Endothelial cell (in vitro differentiated cells): Measurements from ENCODE around the gene MDM4. TPM values are rescaled to one million over a fixed set of nuclear protein-coding genes. Genes with fewer than 3 reads are reported as not detected.

Experiments
- DNase-seq: peaks from one replicate; pipeline ENCODE4 v3.0.0; 2021; ENCODE audit warnings: low spot score
- H3K27ac Mint-ChIP-seq: one replicate; pipeline ENCODE4 v1.8.0; 2021; ENCODE audit warnings: mixed read lengths, inconsistent platforms; ENCODE audit not compliant: unreplicated experiment
- H3K27me3 Mint-ChIP-seq: one replicate; pipeline ENCODE4 v1.8.0; 2021; ENCODE audit warnings: mild to moderate bottlenecking, moderate library complexity, mixed read lengths, inconsistent platforms; ENCODE audit not compliant: unreplicated experiment
- H3K36me3 Mint-ChIP-seq: one replicate; pipeline ENCODE4 v1.8.0; 2021; ENCODE audit warnings: mild to moderate bottlenecking, low read depth, mixed read lengths, inconsistent platforms; ENCODE audit not compliant: unreplicated experiment
- H3K4me1 Mint-ChIP-seq: one replicate; pipeline ENCODE4 v1.8.0; 2021; ENCODE audit warnings: mild to moderate bottlenecking, mixed read lengths, inconsistent platforms; ENCODE audit not compliant: unreplicated experiment
- H3K4me3 Mint-ChIP-seq: one replicate; pipeline ENCODE4 v1.8.0; 2021; ENCODE audit warnings: mild to moderate bottlenecking, mixed read lengths, inconsistent platforms; ENCODE audit not compliant: unreplicated experiment
- H3K9me3 Mint-ChIP-seq: one replicate; pipeline ENCODE4 v1.8.0; 2021; ENCODE audit warnings: mixed read lengths, inconsistent platforms; ENCODE audit not compliant: unreplicated experiment
- total RNA-seq: library from RNA; stranded (reverse); fragmentation: NEBNext Ultra II Directional; extraction: Animal tissue kit (Norgen Biotek cat#: 25700); gene quantifications from one replicate; pipeline ENCODE4 v1.2.1, GENCODE V29; 2021; ENCODE audit not compliant: unreplicated experiment
- TF ChIP-seq, protein P1 (sequence below): fragments of 200-600 bp; sonication (generic); IDR thresholded peaks from one replicate; pipeline ENCODE4 v1.5.0; 2021; ENCODE audit warnings: antibody characterized with exemption; ENCODE audit not compliant: unreplicated experiment

The MDM4 gene
- total RNA-seq, 1 donor from 2014 or later = 57.8 TPM

DNA sequence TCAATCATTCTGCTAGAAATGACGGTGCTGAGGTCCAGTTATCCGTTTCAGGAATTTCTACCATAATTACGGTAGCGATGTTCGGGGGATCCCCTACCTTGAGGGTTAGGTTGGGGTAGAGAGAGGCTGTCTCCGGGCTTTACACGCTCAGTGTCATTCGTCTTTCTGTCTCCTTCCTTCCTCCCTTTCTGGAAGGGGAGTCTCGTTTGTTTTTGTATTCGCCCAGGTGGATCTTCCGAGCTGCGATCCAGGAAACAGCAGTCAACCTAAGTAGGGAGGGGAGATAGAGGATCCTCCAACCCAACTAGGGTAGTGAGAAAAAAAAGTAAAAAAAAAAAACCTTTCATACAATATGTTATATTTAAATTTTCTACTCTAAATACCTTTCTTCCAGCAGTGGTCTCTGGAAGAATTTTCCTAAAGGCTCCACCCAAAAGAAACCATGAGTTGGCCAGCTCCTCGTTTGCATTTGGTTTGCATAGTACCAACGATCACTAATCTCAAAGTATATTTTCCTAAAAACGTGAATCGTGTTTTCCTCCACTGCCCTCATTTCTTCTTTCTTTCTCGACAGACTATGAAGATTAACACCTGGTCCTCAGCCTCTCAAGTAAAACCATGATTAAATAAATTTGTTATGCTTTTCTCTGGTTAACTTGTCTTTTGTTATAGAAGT lies 21.0 kb upstream of the MDM4 start:
- peaks cover 9% of the 10 kb centered on the region for H3K27me3 Mint-ChIP-seq
- H3K9me3 Mint-ChIP-seq = no peaks in the 10 kb centered on the region
- DNase-seq = no peak
- peaks cover 30% of the 10 kb centered on the region for H3K36me3 Mint-ChIP-seq
- H3K4me3 Mint-ChIP-seq = peak overlapping the region; percentile 93
- TF ChIP-seq, protein P1, sequence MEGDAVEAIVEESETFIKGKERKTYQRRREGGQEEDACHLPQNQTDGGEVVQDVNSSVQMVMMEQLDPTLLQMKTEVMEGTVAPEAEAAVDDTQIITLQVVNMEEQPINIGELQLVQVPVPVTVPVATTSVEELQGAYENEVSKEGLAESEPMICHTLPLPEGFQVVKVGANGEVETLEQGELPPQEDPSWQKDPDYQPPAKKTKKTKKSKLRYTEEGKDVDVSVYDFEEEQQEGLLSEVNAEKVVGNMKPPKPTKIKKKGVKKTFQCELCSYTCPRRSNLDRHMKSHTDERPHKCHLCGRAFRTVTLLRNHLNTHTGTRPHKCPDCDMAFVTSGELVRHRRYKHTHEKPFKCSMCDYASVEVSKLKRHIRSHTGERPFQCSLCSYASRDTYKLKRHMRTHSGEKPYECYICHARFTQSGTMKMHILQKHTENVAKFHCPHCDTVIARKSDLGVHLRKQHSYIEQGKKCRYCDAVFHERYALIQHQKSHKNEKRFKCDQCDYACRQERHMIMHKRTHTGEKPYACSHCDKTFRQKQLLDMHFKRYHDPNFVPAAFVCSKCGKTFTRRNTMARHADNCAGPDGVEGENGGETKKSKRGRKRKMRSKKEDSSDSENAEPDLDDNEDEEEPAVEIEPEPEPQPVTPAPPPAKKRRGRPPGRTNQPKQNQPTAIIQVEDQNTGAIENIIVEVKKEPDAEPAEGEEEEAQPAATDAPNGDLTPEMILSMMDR = no peak
- peak overlapping the region; percentile 88 for H3K27ac Mint-ChIP-seq
- peaks cover 66% of the 10 kb centered on the region for H3K4me1 Mint-ChIP-seq

DNA sequence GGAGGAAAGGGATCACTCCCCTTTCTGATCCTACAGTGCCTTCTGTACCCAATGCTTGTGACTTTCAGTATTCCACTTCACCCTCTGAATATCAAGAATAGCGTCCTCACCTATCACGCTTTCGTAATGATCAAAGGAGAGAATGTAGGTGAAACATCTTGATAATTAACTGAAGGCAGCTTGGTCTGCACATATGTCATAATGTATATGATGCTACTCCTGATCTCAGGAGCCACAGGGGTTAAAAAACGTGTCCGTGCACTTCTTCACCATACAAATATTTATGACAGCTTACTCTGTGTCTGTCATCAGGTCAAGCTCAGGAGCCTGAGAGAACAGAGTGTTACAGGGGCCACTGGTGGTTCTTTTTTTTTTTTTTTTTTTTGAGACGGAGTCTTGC lies 20.4 kb upstream of the MDM4 start:
- TF ChIP-seq, protein P1 = no peak
- Mint-ChIP-seq H3K4me3 (peak overlapping the region; percentile 93), H3K9me3 (no peaks in the 10 kb centered on the region), H3K4me1 (peaks cover 60% of the 10 kb centered on the region), H3K36me3 (peaks cover 24% of the 10 kb centered on the region), H3K27ac (peak overlapping the region; percentile 25), H3K27me3 (peaks cover 9% of the 10 kb centered on the region)
- DNase-seq = no peak

DNA sequence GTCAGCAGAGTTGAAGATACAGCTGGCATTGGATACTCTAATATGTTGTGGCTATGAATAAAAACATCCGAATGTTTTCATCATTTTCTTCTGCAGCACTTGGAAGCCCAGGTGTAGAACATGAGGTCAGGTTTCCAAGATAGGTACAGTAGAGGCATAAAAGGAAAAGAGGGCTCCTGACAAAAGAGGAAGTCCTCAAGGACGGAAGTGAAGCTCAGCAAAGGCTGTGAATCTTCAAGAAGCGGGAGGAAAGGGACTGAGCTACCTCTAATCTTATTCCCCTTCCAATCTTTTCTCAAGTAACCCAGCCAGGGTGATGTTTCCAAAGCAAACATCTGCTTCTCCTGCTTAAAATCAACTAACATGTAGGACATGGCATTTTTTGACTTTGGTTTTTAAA lies 17.2 kb upstream of the MDM4 start:
- Mint-ChIP-seq H3K4me1 (peaks cover 66% of the 10 kb centered on the region), H3K27ac (no peak overlapping the region), H3K9me3 (no peaks in the 10 kb centered on the region), H3K36me3 (peaks cover 6% of the 10 kb centered on the region), H3K4me3 (no peak overlapping the region), H3K27me3 (peaks cover 4% of the 10 kb centered on the region)
- TF ChIP-seq, protein P1 = no peak
- DNase-seq = no peak

DNA sequence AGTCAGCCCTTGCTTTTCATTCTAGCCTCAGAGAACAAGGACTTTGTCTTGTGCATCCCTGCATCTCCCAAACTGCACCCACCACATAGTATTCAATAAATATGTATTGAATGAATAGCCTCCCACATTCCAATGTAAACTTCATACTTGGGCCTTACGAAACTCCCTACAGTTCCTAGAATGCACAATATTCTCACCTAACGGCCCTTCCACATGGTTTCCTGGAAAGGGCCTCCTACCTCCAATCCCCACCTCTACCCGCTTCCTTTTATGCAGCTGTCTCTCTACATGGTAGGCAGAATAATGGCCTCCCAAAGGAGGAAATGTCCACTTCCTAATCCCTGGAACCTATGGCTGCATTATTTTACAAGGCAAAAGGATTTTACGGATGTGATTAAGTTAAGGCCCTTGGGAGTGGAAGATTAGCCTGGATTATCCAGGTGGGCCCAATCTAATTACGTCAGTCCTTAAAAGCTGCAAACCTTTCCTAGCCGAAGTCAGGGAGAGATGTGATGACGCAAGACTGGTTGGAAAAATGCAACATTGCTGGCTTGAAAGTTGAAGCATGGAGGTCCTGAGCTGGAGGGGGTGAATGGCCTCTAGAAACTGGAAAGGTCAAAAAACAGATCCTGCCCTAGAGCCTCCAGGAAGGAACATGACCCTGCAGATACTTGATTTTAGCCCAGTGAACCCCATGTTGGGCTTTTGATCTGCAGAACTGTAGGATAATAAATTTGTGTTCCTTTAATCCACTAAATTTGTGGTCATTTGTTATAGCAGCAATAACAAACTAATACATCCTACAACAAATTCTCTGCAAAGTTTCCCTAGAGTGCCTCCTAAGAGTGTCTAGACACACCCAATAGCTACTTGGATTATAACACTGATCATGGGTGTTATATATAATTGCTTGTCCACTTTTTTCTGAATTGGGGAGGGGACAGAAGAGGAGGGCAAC lies 16.4 kb upstream of the MDM4 start:
- TF ChIP-seq, protein P1 = no peak

More for the DNA sequence above, 16.4 kb upstream of the MDM4 start:
- Mint-ChIP-seq H3K27ac (no peak overlapping the region), H3K4me3 (no peak overlapping the region), H3K27me3 (peaks cover 5% of the 10 kb centered on the region), H3K9me3 (no peaks in the 10 kb centered on the region), H3K36me3 (peaks cover 6% of the 10 kb centered on the region), H3K4me1 (peaks cover 72% of the 10 kb centered on the region)
- DNase-seq = no peak
